Keratinocyte (primary cell): ENCODE results near the gene DNAH3. TPM values are rescaled to one million over a fixed set of nuclear protein-coding genes. Genes with fewer than 3 reads are reported as not detected.

Source experiments
- DNase-seq: peaks from one replicate; pipeline ENCODE4 v3.0.0-alpha.2; 2011; ENCODE audit warnings: low read depth, missing footprints, low spot score
- FAIRE-seq: peaks from 2 replicates; lab custom pipeline; 2011; peaks lifted over from hg19 to GRCh38; lab: Jason Lieb, UNC
- H2AFZ ChIP-seq: 2 replicates; pipeline ENCODE4 v1.6.0; 2012; ENCODE audit warnings: low read length, control low read depth, inconsistent platforms; ENCODE audit not compliant: control insufficient read depth
- H3K27ac ChIP-seq: 2 replicates; pipeline ENCODE4 v1.5.1; 2011; ENCODE audit warnings: low read length; ENCODE audit not compliant: control insufficient read depth, insufficient read depth
- H3K27me3 ChIP-seq: 3 replicates; pipeline ENCODE4 v1.6.0; 2011; ENCODE audit warnings: low read length; ENCODE audit not compliant: control insufficient read depth, insufficient read depth; ENCODE audit errors: extremely low read depth
- H3K36me3 ChIP-seq, 2 experiments: 2 replicates in 1 of 2; 3 replicates in 1 of 2; pipeline ENCODE4 v1.5.1; 2011; ENCODE audit warnings: low read length in 2 of 2, mild to moderate bottlenecking in 1 of 2; ENCODE audit not compliant: control insufficient read depth in 2 of 2, insufficient read depth in 2 of 2; ENCODE audit errors: extremely low read depth in 1 of 2
- H3K4me1 ChIP-seq: 3 replicates; pipeline ENCODE4 v1.5.1; 2011; ENCODE audit warnings: low read length; ENCODE audit not compliant: control insufficient read depth, insufficient read depth; ENCODE audit errors: extremely low read depth
- H3K4me2 ChIP-seq: 3 replicates; pipeline ENCODE4 v1.6.0; 2011; ENCODE audit warnings: low read depth, low read length; ENCODE audit not compliant: control insufficient read depth, insufficient read depth; ENCODE audit errors: extremely low read depth
- H3K4me3 ChIP-seq, 3 experiments: fragments of 200-600 bp in 1 of 3; sonication (generic) in 1 of 3; 2 replicates in 2 of 3; 3 replicates in 1 of 3; pipeline ENCODE4 v1.5.1; 2011 to 2016; ENCODE audit warnings: low read length in 3 of 3, mild to moderate bottlenecking in 3 of 3, control low read depth in 2 of 3, inconsistent platforms in 1 of 3, low read depth in 1 of 3, mixed read lengths in 1 of 3, mixed run types in 1 of 3, moderate library complexity in 1 of 3; ENCODE audit not compliant: control insufficient read depth in 2 of 3, insufficient read depth in 2 of 3; ENCODE audit errors: extremely low read depth in 1 of 3
- H3K79me2 ChIP-seq: 2 replicates; pipeline ENCODE4 v1.6.0; 2012; ENCODE audit warnings: low read length; ENCODE audit not compliant: control insufficient read depth, insufficient read depth
- H3K9ac ChIP-seq: 3 replicates; pipeline ENCODE4 v1.6.0; 2011; ENCODE audit warnings: low read length; ENCODE audit not compliant: control insufficient read depth, insufficient read depth; ENCODE audit errors: extremely low read depth
- H3K9me1 ChIP-seq: 3 replicates; pipeline ENCODE4 v1.6.0; 2011; ENCODE audit warnings: low read length; ENCODE audit not compliant: control insufficient read depth, insufficient read depth; ENCODE audit errors: extremely low read depth
- H3K9me3 ChIP-seq: 2 replicates; pipeline ENCODE4 v1.5.1; 2012; ENCODE audit warnings: low read depth, low read length; ENCODE audit not compliant: control insufficient read depth
- H4K20me1 ChIP-seq: 3 replicates; pipeline ENCODE4 v1.6.0; 2011; ENCODE audit warnings: low read length; ENCODE audit not compliant: control insufficient read depth, insufficient read depth; ENCODE audit errors: extremely low read depth
- CTCF ChIP-seq, 3 experiments: IDR thresholded peaks in 1 of 3; conservative IDR thresholded peaks in 1 of 3; optimal IDR thresholded peaks in 1 of 3; 2 replicates in 2 of 3; 3 replicates in 1 of 3; pipeline versions ENCODE3 to v1.5.1; 2011; ENCODE audit warnings: low read length in 3 of 3, mild to moderate bottlenecking in 3 of 3, moderate library complexity in 2 of 3, control low read depth in 1 of 3, inconsistent platforms in 1 of 3; ENCODE audit not compliant: insufficient read depth in 2 of 3; ENCODE audit errors: extremely low read depth in 1 of 3
- EZH2 ChIP-seq: IDR thresholded peaks from one replicate; pipeline ENCODE4 v1.6.1; 2012; ENCODE audit warnings: inconsistent platforms, mild to moderate bottlenecking, low read length, moderate library complexity
- dilution Hi-C: fragments of 300-500 bp; cut with MboI; formaldehyde crosslinking; loops from one replicate; pipeline ENCODE4 v1.7.0; 2020; ENCODE audit warnings: low sequenced_read_pairs; ENCODE audit not compliant: extremely low pct_ligation_motif_present
- polyA plus RNA-seq, 5 experiments: library from polyadenylated mRNA; depleted of rRNA in 3 of 5; stranded (reverse) in 3 of 5; stranded (forward) in 1 of 5; unstranded in 1 of 5; fragments of >200 nt; gene quantifications; 1 replicate in 1 of 5; 2 replicates in 3 of 5; 3 replicates in 1 of 5; pipeline versions ENCODE4 v1.2.1 to v1.2.3, GENCODE V29; 2011 to 2012; ENCODE audit warnings: missing spikeins in 2 of 5, low read depth in 1 of 5, low replicate concordance in 1 of 5

Gene DNAH3
- polyA plus RNA-seq, 1 donor (not counting 4 experiments of a cell fraction or from before 2014, with no cell fraction given): 1.2 TPM

- Histone ChIP-seq H3K9ac (no peak overlapping the region), H3K4me1 (peaks cover 3% of the 10 kb centered on the region), H3K27me3 (no peaks in the 10 kb centered on the region), H3K27ac (no peak overlapping the region), H3K9me3 (no peaks in the 10 kb centered on the region), H4K20me1 (no peaks in the 10 kb centered on the region), H3K9me1 (no peaks in the 10 kb centered on the region), H3K4me2 (no peak overlapping the region), H2AFZ (no peak overlapping the region), H3K4me3 (no peak overlapping the region), H3K36me3 (no peaks in the 10 kb centered on the region), H3K79me2 (no peaks in the 10 kb centered on the region)
- FAIRE-seq (no peak), DNase-seq (no peak)
- dilution Hi-C loops: no loop called here
- no peak for TF ChIP-seq EZH2
- no peak for TF ChIP-seq CTCF (optimal IDR thresholded peaks at IDR 0.05 in 1 of 3, IDR thresholded peaks at IDR 0.05 in 1 of 3, conservative IDR thresholded peaks at IDR 0.05 in 1 of 3; ENCODE audit: extremely low read depth in 1 of 3, insufficient read depth in 2 of 3, low read length in 3 of 3)
These were observed 78.9 kb downstream of the DNAH3 start for GRCh38 chr16:21071741-21072140.

- Histone ChIP-seq H4K20me1 (no peaks in the 10 kb centered on the region), H3K4me2 (no peak overlapping the region), H3K4me1 (peaks cover 3% of the 10 kb centered on the region), H2AFZ (no peak overlapping the region), H3K4me3 (no peak overlapping the region), H3K36me3 (no peaks in the 10 kb centered on the region), H3K9me3 (no peaks in the 10 kb centered on the region), H3K27ac (no peak overlapping the region), H3K27me3 (no peaks in the 10 kb centered on the region), H3K9ac (no peak overlapping the region), H3K79me2 (no peaks in the 10 kb centered on the region), H3K9me1 (no peaks in the 10 kb centered on the region)
- TF ChIP-seq CTCF (optimal IDR thresholded peaks at IDR 0.05 in 1 of 3, IDR thresholded peaks at IDR 0.05 in 1 of 3, conservative IDR thresholded peaks at IDR 0.05 in 1 of 3; ENCODE audit: extremely low read depth in 1 of 3, insufficient read depth in 2 of 3, low read length in 3 of 3) (no peak), EZH2 (no peak)
- no peak for DNase-seq
- dilution Hi-C loops: no loop called here
- FAIRE-seq: no peak
These were observed 80.1 kb downstream of the DNAH3 start for GRCh38 chr16:21070564-21070963.
